GM06990 (cell line): Measurements from ENCODE around the gene LSM4.
"Not testable (repeated sequence)": the region's sequence is repeated elsewhere in the genome, so short reads cannot be mapped to it uniquely, and the experiment has no call there.

Experiments used
- DNase-seq: peaks from one replicate; pipeline ENCODE4 v3.0.0-alpha.2; 2011; ENCODE audit not compliant: insufficient read length; ENCODE audit errors: extremely low read depth
- H3K27me3 ChIP-seq: replicated peaks from 2 replicates; pipeline ENCODE4 v1.6.0; 2011; ENCODE audit warnings: low read length; ENCODE audit not compliant: control insufficient read depth, insufficient read depth
- H3K36me3 ChIP-seq: 2 replicates; pipeline ENCODE4 v1.5.1; 2011; ENCODE audit warnings: low read length; ENCODE audit not compliant: control insufficient read depth, insufficient read depth
- H3K4me3 ChIP-seq: replicated peaks from 2 replicates; pipeline ENCODE4 v1.5.1; 2011; ENCODE audit warnings: low read depth, mild to moderate bottlenecking, control low read depth, low read length
- TF ChIP-seq, protein P1 (sequence below): IDR thresholded peaks from 2 replicates; pipeline ENCODE4 v1.5.1; 2011; ENCODE audit warnings: low read length, control low read depth, mild to moderate bottlenecking, inconsistent platforms; ENCODE audit not compliant: insufficient read depth, poor library complexity, severe bottlenecking

Gene LSM4

GRCh38 chr19:18362934-18363542 lies 40.2 kb upstream of the LSM4 start:
- peaks cover 13% of the 10 kb centered on the region for H3K36me3 ChIP-seq

DNA sequence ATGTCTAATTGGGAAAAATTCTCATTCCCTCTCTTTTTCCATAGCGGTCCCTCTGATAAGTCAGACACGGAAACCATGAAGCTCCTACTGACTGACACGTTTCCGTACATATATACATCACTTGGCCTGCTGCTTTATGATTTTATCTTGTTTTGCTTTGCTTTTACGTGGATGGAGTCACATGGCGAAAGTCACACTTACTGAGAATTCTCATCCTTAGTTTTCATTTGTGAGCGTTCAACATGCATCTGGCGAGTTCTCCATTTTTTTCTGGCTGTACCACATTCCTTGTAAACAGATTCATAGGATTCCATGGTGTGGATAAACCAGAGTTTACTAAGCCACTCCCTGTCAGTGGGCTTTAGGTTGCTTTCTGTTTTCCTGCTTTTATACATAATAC lies 38.8 kb upstream of the LSM4 start:
- H3K36me3 ChIP-seq: peaks cover 22% of the 10 kb centered on the region
- TF ChIP-seq, protein P1, sequence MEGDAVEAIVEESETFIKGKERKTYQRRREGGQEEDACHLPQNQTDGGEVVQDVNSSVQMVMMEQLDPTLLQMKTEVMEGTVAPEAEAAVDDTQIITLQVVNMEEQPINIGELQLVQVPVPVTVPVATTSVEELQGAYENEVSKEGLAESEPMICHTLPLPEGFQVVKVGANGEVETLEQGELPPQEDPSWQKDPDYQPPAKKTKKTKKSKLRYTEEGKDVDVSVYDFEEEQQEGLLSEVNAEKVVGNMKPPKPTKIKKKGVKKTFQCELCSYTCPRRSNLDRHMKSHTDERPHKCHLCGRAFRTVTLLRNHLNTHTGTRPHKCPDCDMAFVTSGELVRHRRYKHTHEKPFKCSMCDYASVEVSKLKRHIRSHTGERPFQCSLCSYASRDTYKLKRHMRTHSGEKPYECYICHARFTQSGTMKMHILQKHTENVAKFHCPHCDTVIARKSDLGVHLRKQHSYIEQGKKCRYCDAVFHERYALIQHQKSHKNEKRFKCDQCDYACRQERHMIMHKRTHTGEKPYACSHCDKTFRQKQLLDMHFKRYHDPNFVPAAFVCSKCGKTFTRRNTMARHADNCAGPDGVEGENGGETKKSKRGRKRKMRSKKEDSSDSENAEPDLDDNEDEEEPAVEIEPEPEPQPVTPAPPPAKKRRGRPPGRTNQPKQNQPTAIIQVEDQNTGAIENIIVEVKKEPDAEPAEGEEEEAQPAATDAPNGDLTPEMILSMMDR: no peak
- no peak overlapping the region for H3K4me3 ChIP-seq
- DNase-seq: no peak
- no peaks in the 10 kb centered on the region for H3K27me3 ChIP-seq

More at GRCh38 chr19:18362934-18363542, 40.2 kb upstream of the LSM4 start:
- TF ChIP-seq, protein P1: no peak
- no peaks in the 10 kb centered on the region for H3K27me3 ChIP-seq
- H3K4me3 ChIP-seq: no peak overlapping the region
- no peak for DNase-seq

DNA sequence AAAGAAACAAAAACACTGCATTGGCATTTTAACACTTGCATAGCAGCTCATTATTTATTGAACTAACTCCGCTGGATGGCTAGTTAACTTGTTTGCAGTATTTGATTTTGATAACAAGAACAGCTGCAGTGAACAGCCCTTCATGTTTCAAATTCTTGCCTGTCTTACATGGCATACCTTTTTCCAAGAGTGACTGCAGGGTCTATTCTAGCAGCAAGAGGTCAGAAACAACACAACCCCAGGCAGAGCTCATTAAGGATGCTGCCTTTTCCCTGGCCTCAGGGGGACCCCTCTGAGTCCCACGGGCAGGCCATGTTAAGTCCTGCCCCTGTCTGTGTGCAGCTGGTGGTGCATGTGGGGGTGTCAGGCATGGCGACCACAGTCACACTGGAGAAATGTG lies 34.2 kb upstream of the LSM4 start:
- H3K36me3 ChIP-seq: peaks cover 21% of the 10 kb centered on the region
- no peak for DNase-seq
- H3K4me3 ChIP-seq: no peak overlapping the region
- TF ChIP-seq, protein P1: no peak
- no peaks in the 10 kb centered on the region for H3K27me3 ChIP-seq

DNA sequence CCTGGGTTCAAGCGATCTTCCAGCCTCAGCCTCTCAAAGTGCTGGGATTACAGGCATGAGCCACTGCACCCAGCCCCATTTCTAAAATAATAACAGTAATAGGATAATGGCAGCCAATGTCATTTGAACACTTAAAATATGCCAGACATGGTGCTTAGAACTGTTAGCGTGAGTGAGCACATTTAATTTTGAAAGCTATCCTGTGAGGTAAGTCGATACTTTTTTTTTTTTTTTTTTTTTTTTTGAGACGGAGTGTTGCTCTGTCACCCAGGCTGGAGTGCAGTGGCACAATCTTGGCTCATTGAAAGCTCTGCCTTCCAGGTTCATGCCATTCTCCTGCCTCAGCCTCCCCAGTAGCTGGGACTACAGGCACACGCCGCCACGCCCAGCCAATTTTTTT lies 31.9 kb upstream of the LSM4 start:
- not testable (repeated sequence) for H3K4me3 ChIP-seq, H3K27me3 ChIP-seq, DNase-seq
- peaks cover 20% of the 10 kb centered on the region for H3K36me3 ChIP-seq

GRCh38 chr19:18353378-18354005 lies 30.6 kb upstream of the LSM4 start:
- H3K4me3 ChIP-seq: no peak overlapping the region
- TF ChIP-seq, protein P1: no peak
- peaks cover 16% of the 10 kb centered on the region for H3K36me3 ChIP-seq
- H3K27me3 ChIP-seq: no peaks in the 10 kb centered on the region
- no peak for DNase-seq

DNA sequence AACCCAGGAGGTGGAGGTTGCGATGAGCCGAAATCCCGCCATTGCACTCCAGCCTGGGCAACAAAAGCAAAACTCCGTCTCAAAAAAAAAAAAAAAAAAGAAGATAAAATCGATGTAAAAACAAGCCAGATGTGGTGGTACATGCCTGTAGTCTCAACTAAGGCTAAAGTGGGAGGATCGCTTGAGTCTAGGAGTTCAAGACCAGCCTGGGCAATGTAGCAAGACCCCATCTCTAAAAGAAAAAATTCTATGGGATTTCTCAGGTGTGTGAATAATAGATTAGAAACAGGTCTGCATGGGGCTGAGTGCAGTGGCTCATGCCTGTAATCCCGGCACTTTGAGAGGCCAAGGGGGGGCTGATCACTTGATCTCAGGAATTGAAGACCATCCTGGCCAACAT lies 28.7 kb upstream of the LSM4 start:
- TF ChIP-seq, protein P1: no peak
- Histone ChIP-seq H3K36me3 (peaks cover 6% of the 10 kb centered on the region), H3K27me3 (no peaks in the 10 kb centered on the region), H3K4me3 (no peak overlapping the region)
- DNase-seq: no peak
